ENCODE results near the gene CCT2. TPM values are rescaled to one million over a fixed set of nuclear protein-coding genes. Genes with fewer than 3 reads are reported as not detected.
A peak's percentile ranks its signal among the peaks of the same experiment; 100 is the strongest.

The CCT2 gene
- total RNA-seq, 4 donors from 2014 or later = 124 to 153 (median 138) TPM

GRCh38 chr12:69649529-69649928 lies 64.3 kb downstream of the CCT2 start:
- Histone ChIP-seq H3K36me3 (no peaks in the 10 kb centered on the region), H3K9me3 (no peaks in the 10 kb centered on the region), H3K4me1 (peaks cover 8 to 16% of the 10 kb centered on the region in 2 donors), H3K27me3 (no peaks in the 10 kb centered on the region), H3K27ac (peak overlapping the region in 2 of 4 donors; percentile 12 to 26), H3K4me3 (no peak overlapping the region)
- ATAC-seq (peak; percentile 69), DNase-seq (peak in 1 of 2 donors; percentile 39)
- no peak for TF ChIP-seq CTCF (IDR thresholded peaks at IDR 0.05 in 4 of 5, conservative IDR thresholded peaks at IDR 0.05 in 1 of 5)
- no peak for TF ChIP-seq POLR2A (IDR thresholded peaks at IDR 0.05)
- in situ Hi-C loops (cut with MboI; ENCODE audit: low sequenced_read_pairs in 4 of 4) = loop anchor here in 1 of 4 donors (10.0 kb wide), 1 partner anchor 45 kb away; the partner anchor contains the start of gene BEST3
- intact Hi-C loops (cut with DNase I; ENCODE audit: low total_unique reads) = no loop called here

Small RNAs within 50 kb of the gene (microRNA-seq; reads per million reads assigned to microRNA genes)
- 0 reads per million in 2 donors for gene MIR3913-1 (ENCODE audit: borderline replicate concordance in 2 of 2)
- gene MIR3913-2 (ENCODE audit: borderline replicate concordance in 2 of 2) = 0 reads per million in 2 donors

Other genes with a start within 250 kb of the CCT2 start
- 10 to 100 TPM in 3 of 4 donors, 1 to 10 TPM in 1; 5.3 to 13.8 (median 12.8) TPM for gene LYZ, start 237.1 kb upstream of the CCT2 start, total RNA-seq
- 10 to 100 TPM; 12.5 to 34.6 (median 25.8) TPM for gene YEATS4, start 225.7 kb upstream of the CCT2 start, total RNA-seq
- 10 to 100 TPM; 21.0 to 32.1 (median 21.3) TPM for gene FRS2, start 115.1 kb upstream of the CCT2 start, total RNA-seq
- not detected for gene LRRC10, start 25.4 kb downstream of the CCT2 start, total RNA-seq
- 100 to 1,000 TPM in 3 of 4 donors, 10 to 100 TPM in 1; 61.8 to 163 (median 119) TPM for gene BEST3, start 113.8 kb downstream of the CCT2 start, total RNA-seq
- gene RAB3IP, start 153.4 kb downstream of the CCT2 start, total RNA-seq = 10 to 100 TPM; 18.6 to 27.4 (median 20.3) TPM
- 1 to 10 TPM in 1 of 4 donors, not detected in 3; 1.1 TPM for gene MYRFL, start 239.8 kb downstream of the CCT2 start, total RNA-seq